Anterior cingulate cortex (tissue), 58 donors: Measurements from ENCODE around the gene PTX3.

Experiments used
- DNase-seq, 58 donors: peaks; one replicate each; lab custom pipeline; 2025; lab: John Stamatoyannopoulos, UW

Gene PTX3

GRCh38 chr3:157420606-157421130 is 16.0 kb upstream of the PTX3 start:
- no peak for DNase-seq

DNA sequence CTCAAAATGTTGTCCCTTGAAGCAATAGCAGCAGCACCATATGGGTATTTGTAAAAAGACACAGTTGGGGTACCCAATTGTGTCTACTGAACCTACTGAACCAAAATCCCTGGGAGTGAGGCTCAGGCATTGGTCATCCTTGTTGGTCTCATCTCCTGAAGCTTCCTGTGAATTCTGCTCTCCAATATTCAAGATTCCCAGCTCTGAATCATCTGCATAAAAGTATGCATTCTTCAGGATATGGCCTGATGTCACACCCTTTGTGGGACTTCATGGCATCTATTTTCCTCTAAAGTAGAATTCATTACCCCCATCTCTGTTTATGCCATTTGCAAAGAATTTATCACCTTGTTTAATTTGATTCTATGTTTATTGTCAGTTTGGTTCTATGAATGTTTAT is 13.3 kb upstream of the PTX3 start:
- DNase-seq, result no peak

DNA sequence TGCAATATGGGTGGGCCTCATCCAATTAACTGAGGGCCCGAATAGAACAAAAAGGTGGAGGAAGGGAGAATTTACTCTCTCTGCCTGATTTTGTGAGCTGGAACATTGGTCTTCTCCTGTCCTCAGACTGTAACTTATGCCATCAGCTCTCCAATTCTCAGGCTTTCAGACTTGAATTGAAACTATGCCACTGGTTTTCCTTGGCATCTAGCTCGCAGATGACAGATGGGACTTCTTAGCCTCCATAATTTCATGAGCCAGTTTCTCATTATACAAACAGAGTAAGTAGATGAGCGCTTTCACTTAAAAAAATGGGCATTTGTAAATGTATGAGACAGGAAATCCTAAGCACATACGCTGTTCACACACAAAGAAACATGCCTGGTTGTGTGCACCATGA is 8.7 kb upstream of the PTX3 start:
- DNase-seq, result peak in 3 of 58 donors; percentile 5 to 46 (median 41)

- DNase-seq, result no peak
Measured at GRCh38 chr3:157428853-157429252, 7.8 kb upstream of the PTX3 start.

- DNase-seq, result no peak
Measured at GRCh38 chr3:157429708-157430107, 6.9 kb upstream of the PTX3 start.

GRCh38 chr3:157438194-157438730 is 1.6 kb downstream of the PTX3 start:
- peak in 1 of 58 donors; percentile 38 for DNase-seq

DNA sequence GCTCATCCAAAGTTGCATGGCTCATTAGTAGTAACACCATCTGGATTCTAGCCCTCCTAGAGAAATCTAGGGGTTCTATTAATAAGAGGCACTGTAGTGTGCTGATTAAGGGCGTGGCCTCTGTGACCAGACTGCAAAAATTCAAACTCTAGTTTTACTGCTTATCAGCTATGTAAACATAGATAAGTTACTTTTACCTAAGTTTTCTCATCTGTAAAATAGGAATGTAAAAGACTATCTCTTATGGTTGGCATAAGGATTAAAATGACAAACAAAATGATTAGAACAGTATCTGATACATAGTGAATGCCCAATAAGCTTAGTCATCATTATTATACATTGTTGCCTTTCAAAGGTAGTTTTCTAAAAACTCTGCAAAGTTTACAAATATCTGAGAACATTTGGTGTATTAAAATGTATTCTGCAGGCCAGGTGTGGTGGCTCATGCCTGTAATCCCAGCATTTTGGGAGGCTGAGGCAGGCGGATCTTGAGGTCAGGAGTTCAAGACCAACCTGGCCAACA is 4.5 kb downstream of the PTX3 start:
- no peak for DNase-seq

DNA sequence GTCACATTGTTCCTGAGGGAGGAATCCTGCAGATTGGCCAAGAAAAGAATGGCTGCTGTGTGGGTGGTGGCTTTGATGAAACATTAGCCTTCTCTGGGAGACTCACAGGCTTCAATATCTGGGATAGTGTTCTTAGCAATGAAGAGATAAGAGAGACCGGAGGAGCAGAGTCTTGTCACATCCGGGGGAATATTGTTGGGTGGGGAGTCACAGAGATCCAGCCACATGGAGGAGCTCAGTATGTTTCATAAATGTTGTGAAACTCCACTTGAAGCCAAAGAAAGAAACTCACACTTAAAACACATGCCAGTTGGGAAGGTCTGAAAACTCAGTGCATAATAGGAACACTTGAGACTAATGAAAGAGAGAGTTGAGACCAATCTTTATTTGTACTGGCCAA is 6.1 kb downstream of the PTX3 start:
- no peak for DNase-seq

DNA sequence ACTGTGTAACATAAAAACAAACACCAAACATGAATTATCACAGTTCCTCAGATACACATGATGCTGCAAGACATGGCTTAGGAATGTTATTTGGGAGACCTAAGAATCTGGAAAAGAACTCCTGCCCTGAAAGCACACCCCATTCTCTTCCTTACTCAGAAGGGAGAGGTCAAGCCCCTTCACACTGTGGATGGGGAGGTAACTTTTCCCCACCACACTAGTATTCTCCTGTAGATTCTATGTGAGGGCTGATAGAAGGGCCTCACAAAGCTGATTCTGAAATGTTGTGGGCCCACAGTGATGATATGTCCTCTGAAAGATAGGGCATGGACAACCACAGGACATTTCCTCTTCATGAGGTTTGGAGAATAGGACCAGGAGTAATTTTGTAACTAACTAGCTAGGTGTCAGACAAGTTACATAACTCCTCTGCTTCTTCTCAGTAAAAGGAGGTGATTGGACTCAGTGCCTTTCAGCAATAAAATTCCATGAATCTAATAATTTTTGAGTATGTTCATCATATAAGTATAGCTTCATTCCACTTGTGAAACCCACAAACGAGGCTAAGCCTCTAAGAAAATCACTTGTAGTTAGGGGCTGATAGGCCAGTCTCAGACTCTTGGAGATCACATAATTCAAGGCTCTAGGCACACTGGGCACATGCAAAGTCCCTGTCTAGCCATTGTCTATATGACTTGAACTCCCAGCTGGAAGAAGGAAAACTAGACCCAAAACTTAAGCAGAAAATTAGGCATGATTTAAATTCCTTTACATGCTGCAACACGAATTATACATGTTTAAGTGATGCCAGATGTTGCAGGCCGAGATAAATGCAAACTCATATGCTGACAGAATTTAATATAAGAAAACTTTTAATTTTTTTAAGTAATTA is 7.5 kb downstream of the PTX3 start:
- DNase-seq, result no peak

GRCh38 chr3:157444797-157445184 is 8.1 kb downstream of the PTX3 start:
- DNase-seq, result no peak

DNA sequence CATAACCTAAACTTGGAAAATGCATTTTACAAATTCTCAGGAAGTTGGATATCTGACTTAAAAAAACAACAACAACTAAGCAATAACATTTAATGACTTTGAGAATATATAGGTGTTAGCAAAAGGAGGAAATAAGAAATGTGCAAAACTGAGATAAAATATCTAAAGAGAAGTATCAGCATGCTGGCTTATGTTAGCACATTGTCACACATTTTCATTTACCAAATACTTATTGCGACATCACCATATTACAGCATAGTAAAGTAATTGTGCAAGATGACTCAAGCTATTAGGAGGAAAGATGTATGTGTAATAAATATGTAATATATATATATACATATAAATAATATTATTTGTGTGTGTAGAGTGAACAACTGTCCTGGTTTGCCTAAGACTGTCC is 9.2 kb downstream of the PTX3 start:
- no peak for DNase-seq

- DNase-seq, result peak in 2 of 58 donors; percentile 16
Measured at GRCh38 chr3:157447026-157447694, 10.5 kb downstream of the PTX3 start.

DNA sequence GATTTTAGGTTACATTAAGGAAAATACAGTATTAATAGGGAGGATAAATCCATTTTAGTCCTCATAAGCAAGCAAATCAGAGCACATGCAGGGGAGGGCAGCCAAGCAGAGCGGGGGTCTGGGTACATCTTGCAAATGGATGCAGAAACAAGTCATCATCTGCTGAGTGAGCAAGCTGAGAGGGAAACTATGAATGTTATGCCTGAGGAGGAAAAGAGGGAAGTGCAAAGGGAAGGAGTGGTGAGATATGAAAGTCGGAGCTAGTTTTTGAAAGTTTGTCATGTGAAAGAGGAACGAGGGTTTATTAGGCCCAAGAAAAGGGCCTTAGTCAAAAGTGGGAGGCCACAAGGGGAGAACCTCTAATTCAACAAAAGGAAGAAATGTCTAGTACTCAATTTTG is 15.4 kb downstream of the PTX3 start:
- DNase-seq, result no peak

DNA sequence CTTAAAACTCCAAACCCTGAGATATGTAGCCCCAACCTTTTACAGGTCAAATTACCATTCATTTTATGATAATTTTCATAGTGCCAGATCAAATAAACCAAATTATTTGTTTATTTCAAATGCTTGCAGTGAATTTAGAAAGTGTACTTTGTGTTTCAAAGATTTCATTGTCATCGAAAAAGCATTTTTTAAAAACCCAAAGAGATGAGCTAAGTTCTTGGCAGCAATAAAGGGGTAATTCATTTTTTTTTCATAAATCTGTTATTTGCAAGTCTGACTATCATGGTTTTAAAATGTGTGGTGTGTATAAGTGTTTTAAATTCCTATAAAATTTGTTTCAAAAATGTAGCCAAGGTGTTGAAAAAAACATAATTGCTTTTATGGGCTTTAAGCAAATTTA is 17.2 kb downstream of the PTX3 start:
- no peak for DNase-seq

GRCh38 chr3:157459706-157460105 is 23.1 kb downstream of the PTX3 start:
- no peak for DNase-seq

- no peak for DNase-seq
Measured at GRCh38 chr3:157460253-157460652, 23.6 kb downstream of the PTX3 start.

DNA sequence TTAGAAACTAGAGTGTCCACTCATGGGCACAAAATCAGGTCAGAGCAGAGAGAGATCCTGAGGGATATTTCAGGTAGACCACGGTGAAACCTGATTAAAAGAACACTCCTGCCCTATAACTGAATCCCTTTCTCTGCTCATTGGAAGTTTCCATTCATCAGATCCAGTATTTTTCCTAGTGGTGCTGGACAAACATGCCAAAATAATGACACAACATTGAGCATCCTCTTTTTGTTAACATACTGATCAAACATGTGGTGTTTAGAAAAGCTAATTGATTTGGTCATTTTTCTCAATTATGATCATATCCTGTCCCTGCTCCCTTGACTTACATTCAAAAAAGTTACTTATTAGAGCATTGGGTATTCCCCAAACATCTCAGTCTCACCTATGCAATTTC is 27.2 kb downstream of the PTX3 start:
- DNase-seq, result no peak

- DNase-seq, result no peak
Measured at GRCh38 chr3:157464321-157464720, 27.7 kb downstream of the PTX3 start.

GRCh38 chr3:157465741-157466140 is 29.1 kb downstream of the PTX3 start:
- no peak for DNase-seq

DNA sequence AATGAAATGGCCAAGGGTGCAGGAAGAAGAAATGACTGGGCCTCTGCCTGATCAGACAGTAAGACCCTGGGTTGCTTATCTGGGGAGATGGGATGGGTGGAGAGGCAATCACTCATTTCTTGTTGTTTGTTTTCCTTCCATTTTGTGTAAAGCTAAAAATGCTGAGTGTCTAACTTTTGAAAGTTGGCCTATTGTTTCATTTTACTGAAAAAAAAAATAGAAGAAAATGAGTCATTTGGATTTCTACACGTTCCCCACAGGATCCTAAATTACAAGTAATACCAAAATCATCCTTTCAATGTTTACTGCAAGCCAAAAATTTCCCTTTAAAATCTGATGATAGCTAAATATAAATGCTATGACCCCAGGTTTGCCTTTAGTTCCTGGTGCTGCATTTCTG is 30.6 kb downstream of the PTX3 start:
- no peak for DNase-seq
